GM19099 (cell line): Measurements from ENCODE around the gene PCDH19.

ENCODE experiments used
- POLR2A ChIP-seq: IDR thresholded peaks from 3 replicates; pipeline ENCODE4 v1.6.1; 2011; ENCODE audit warnings: low read depth; ENCODE audit not compliant: insufficient read length; ENCODE audit errors: extremely low read depth

Gene PCDH19

GRCh38 chrX:100408713-100409609 is 1.1 kb downstream of the PCDH19 start:
- no peak for TF ChIP-seq POLR2A

GRCh38 chrX:100407784-100408712 is 2.0 kb downstream of the PCDH19 start:
- TF ChIP-seq POLR2A = no peak

- TF ChIP-seq POLR2A = no peak
Observed at GRCh38 chrX:100407147-100407783, 2.8 kb downstream of the PCDH19 start.

DNA sequence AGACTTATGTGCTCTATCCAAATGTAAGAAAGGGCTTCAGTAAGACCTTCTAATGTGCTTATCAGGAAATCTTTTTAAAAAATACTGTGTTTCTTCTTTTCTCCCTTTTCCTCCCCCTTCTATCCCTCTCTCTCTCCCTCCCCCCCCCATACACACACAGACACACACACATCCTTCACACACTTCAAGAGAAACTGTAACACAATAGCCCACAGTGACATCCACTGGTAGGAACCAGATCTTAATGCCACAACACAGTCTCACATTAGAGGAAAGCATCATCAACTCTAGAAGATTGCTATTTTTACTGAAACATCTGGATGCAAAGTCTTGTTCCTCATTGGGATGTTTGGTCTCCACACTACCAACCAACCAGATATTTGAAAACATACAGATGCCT is 4.6 kb downstream of the PCDH19 start:
- TF ChIP-seq POLR2A = no peak

DNA sequence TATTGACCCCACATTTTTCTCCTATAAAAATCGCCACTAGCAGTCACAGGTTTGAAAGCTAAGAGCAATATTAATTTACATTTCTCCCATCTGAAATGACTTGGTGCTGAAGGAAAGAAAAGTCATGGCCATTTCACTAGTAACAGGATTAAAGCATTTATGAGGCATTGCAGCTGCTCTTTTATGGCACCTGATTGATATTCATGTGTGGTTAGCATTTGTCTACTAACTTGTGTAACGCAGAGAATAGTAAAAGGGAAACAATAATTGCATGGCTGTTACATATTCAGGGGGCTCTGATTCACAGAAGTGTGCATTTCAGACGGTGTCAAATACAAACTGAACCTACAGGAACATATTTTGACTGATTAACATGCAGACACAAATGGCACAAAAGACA is 5.2 kb downstream of the PCDH19 start:
- no peak for TF ChIP-seq POLR2A

GRCh38 chrX:100395781-100396180 is 14.3 kb downstream of the PCDH19 start:
- TF ChIP-seq POLR2A = no peak

- no peak for TF ChIP-seq POLR2A
Observed at GRCh38 chrX:100381619-100382018, 28.5 kb downstream of the PCDH19 start.

- TF ChIP-seq POLR2A = no peak
Observed at GRCh38 chrX:100379388-100379986, 30.6 kb downstream of the PCDH19 start.

- TF ChIP-seq POLR2A = no peak
Observed at GRCh38 chrX:100377826-100378225, 32.2 kb downstream of the PCDH19 start.

DNA sequence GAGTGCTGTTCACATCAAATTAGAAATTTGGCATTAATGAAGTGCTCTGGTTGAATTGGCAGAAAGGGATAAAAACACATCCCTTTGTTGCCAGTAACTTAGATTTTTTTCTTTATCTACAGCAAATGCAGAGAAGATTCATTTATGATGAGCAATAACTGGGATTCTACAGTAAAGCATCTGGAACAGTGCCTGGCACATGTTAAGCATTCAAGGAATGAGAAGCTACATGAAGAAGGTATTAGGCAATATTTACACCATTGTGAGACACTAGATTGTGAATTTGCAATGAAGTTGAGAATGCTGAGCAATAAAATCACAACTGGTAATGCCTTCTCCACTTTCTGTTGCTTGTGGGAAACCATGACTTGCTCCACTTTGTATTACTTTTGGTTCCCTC is 33.5 kb downstream of the PCDH19 start:
- TF ChIP-seq POLR2A = no peak

- no peak for TF ChIP-seq POLR2A
Observed at GRCh38 chrX:100373673-100374072, 36.4 kb downstream of the PCDH19 start.

GRCh38 chrX:100368167-100368566 is 41.9 kb downstream of the PCDH19 start:
- no peak for TF ChIP-seq POLR2A

DNA sequence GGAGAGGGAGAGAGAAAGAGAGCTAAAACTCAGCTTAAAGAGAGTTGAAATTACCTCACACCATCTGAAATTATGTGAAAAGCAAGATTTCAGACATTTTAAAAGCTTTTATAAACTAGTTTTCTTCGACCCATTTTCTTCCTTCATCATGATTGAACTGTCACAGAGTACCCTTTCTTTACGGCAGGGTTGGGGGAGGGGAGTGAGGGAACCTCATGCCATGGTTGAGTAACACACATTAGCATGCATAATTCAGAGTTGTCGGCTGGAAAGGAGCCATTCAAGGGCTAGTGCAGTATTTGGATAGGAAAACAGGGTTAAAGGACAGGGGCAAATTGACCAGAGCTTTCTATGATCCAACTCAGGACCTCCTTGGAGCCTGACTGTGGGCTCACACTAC is 46.2 kb downstream of the PCDH19 start:
- no peak for TF ChIP-seq POLR2A

GRCh38 chrX:100358766-100359165 is 51.3 kb downstream of the PCDH19 start:
- no peak for TF ChIP-seq POLR2A
